ENCODE measurements around the gene SSH2.
"Not testable (repeated sequence)": the region's sequence is repeated elsewhere in the genome, so short reads cannot be mapped to it uniquely, and the experiment has no call there.

SSH2 gene

GRCh38 chr17:29710891-29711418, 219.1 kb downstream of the SSH2 start:
- peak; percentile 83 for DNase-seq (ENCODE audit: low read depth, low spot score)

- DNase-seq (ENCODE audit: low read depth, low spot score) = no peak
Measured at GRCh38 chr17:29710520-29710884, 219.5 kb downstream of the SSH2 start.

GRCh38 chr17:29709866-29710519, 220.0 kb downstream of the SSH2 start:
- DNase-seq (ENCODE audit: low read depth, low spot score) = no peak

- peak; percentile 27 for DNase-seq (ENCODE audit: low read depth, low spot score)
Measured at GRCh38 chr17:29707212-29707571, 222.8 kb downstream of the SSH2 start.

- no peak for DNase-seq (ENCODE audit: low read depth, low spot score)
Measured at GRCh38 chr17:29706045-29706431, 224.0 kb downstream of the SSH2 start.

GRCh38 chr17:29705386-29705785, 224.6 kb downstream of the SSH2 start:
- DNase-seq (ENCODE audit: low read depth, low spot score) = no peak

GRCh38 chr17:29699283-29699682, 230.7 kb downstream of the SSH2 start:
- no peak for DNase-seq (ENCODE audit: low read depth, low spot score)

- no peak for DNase-seq (ENCODE audit: low read depth, low spot score)
Measured at GRCh38 chr17:29698837-29699236, 231.2 kb downstream of the SSH2 start.

GRCh38 chr17:29698019-29698777, 231.8 kb downstream of the SSH2 start:
- no peak for DNase-seq (ENCODE audit: low read depth, low spot score)

- no peak for DNase-seq (ENCODE audit: low read depth, low spot score)
Measured at GRCh38 chr17:29697371-29697770, 232.7 kb downstream of the SSH2 start.

GRCh38 chr17:29694918-29695563, 235.0 kb downstream of the SSH2 start:
- no peak for DNase-seq (ENCODE audit: low read depth, low spot score)

GRCh38 chr17:29693751-29694150, 236.3 kb downstream of the SSH2 start:
- DNase-seq (ENCODE audit: low read depth, low spot score) = no peak

- DNase-seq (ENCODE audit: low read depth, low spot score) = no peak
Measured at GRCh38 chr17:29687596-29687995, 242.4 kb downstream of the SSH2 start.

- no peak for DNase-seq (ENCODE audit: low read depth, low spot score)
Measured at GRCh38 chr17:29686993-29687590, 242.9 kb downstream of the SSH2 start.

GRCh38 chr17:29683481-29683880, 246.5 kb downstream of the SSH2 start:
- peak; percentile 13 for DNase-seq (ENCODE audit: low read depth, low spot score)

GRCh38 chr17:29682987-29683386, 247.0 kb downstream of the SSH2 start:
- peak; percentile 51 for DNase-seq (ENCODE audit: low read depth, low spot score)

GRCh38 chr17:29682054-29682453, 248.0 kb downstream of the SSH2 start:
- no peak for DNase-seq (ENCODE audit: low read depth, low spot score)

- no peak for DNase-seq (ENCODE audit: low read depth, low spot score)
Measured at GRCh38 chr17:29677824-29678223, 252.2 kb downstream of the SSH2 start.

GRCh38 chr17:29677221-29677791, 252.7 kb downstream of the SSH2 start:
- DNase-seq (ENCODE audit: low read depth, low spot score) = no peak

- DNase-seq (ENCODE audit: low read depth, low spot score) = not testable (repeated sequence)
Measured at GRCh38 chr17:29675961-29676360, 254.1 kb downstream of the SSH2 start.

GRCh38 chr17:29674281-29674680, 255.7 kb downstream of the SSH2 start:
- no peak for DNase-seq (ENCODE audit: low read depth, low spot score)

GRCh38 chr17:29671661-29672060, 258.4 kb downstream of the SSH2 start:
- no peak for DNase-seq (ENCODE audit: low read depth, low spot score)

Measured in ELF-1 (cell line).